ENCODE results near the gene NR6A1.

GRCh38 chr9:124590889-124591641, 180.0 kb downstream of the NR6A1 start:
- TF ChIP-seq ETV6 (CRISPR knock-in tag; IDR thresholded peaks at IDR 0.05) (no peak), FOXP4 (CRISPR knock-in tag; IDR thresholded peaks at IDR 0.05) (no peak), NR2C2 (CRISPR knock-in tag; IDR thresholded peaks at IDR 0.05) (no peak), TCF7 (CRISPR knock-in tag; IDR thresholded peaks at IDR 0.05; ENCODE audit: low read depth) (no peak), CTCF (IDR thresholded peaks at IDR 0.05) (no peak), NR1H2 (CRISPR knock-in tag; IDR thresholded peaks at IDR 0.05) (no peak), KAT7 (CRISPR knock-in tag; IDR thresholded peaks at IDR 0.05; ENCODE audit: borderline replicate concordance) (no peak), ZNF138 (CRISPR knock-in tag; conservative IDR thresholded peaks at IDR 0.05) (no peak), TEAD4 (CRISPR knock-in tag; IDR thresholded peaks at IDR 0.05) (no peak), EMX1 (CRISPR knock-in tag; IDR thresholded peaks at IDR 0.05) (no peak)

All from WTC11 (cell line).